G401 (cell line): ENCODE measurements around the gene CYP19A1. TPM values are rescaled to one million over a fixed set of nuclear protein-coding genes. Genes with fewer than 3 reads are reported as not detected.

Source experiments
- DNase-seq: peaks from one replicate; pipeline ENCODE4 v3.0.0-alpha.2; 2015; ENCODE audit warnings: low spot score
- in situ Hi-C: cut with HindIII; loops from 2 replicates; pipeline ENCODE4 v1.10.0; 2016; ENCODE audit warnings: low sequenced_read_pairs, mixed read lengths
- total RNA-seq: library from RNA; depleted of rRNA; stranded (reverse); fragments of >200 nt; shearing (Covaris generic); gene quantifications from 2 replicates; pipeline ENCODE4 v1.2.3, GENCODE V29; 2014

The CYP19A1 gene
- total RNA-seq, 1 experiment from 2014 or later = not detected

- in situ Hi-C loops = no loop called here
- DNase-seq = no peak
Measured at GRCh38 chr15:51366071-51366470, 27.7 kb upstream of the CYP19A1 start.

GRCh38 chr15:51365417-51365816 lies 27.0 kb upstream of the CYP19A1 start:
- in situ Hi-C loops = no loop called here

GRCh38 chr15:51363383-51363782 lies 25.0 kb upstream of the CYP19A1 start:
- no peak for DNase-seq
- in situ Hi-C loops = no loop called here

More at GRCh38 chr15:51365417-51365816, 27.0 kb upstream of the CYP19A1 start:
- DNase-seq = no peak

GRCh38 chr15:51359981-51360380 lies 21.6 kb upstream of the CYP19A1 start:
- no peak for DNase-seq
- in situ Hi-C loops = no loop called here

GRCh38 chr15:51356983-51357382 lies 18.6 kb upstream of the CYP19A1 start:
- no peak for DNase-seq
- in situ Hi-C loops = no loop called here

- in situ Hi-C loops = no loop called here
- no peak for DNase-seq
Measured at GRCh38 chr15:51356147-51356546, 17.8 kb upstream of the CYP19A1 start.

GRCh38 chr15:51355096-51355495 lies 16.7 kb upstream of the CYP19A1 start:
- DNase-seq = no peak
- in situ Hi-C loops = no loop called here

- no peak for DNase-seq
- in situ Hi-C loops = no loop called here
Measured at GRCh38 chr15:51353976-51354375, 15.6 kb upstream of the CYP19A1 start.

- no peak for DNase-seq
- in situ Hi-C loops = no loop called here
Measured at GRCh38 chr15:51350723-51351122, 12.3 kb upstream of the CYP19A1 start.

- in situ Hi-C loops = no loop called here
- DNase-seq = no peak
Measured at GRCh38 chr15:51349156-51349844, 10.9 kb upstream of the CYP19A1 start.

- in situ Hi-C loops = no loop called here
- no peak for DNase-seq
Measured at GRCh38 chr15:51348688-51349087, 10.3 kb upstream of the CYP19A1 start.

- no peak for DNase-seq
- in situ Hi-C loops = no loop called here
Measured at GRCh38 chr15:51346136-51346535, 7.7 kb upstream of the CYP19A1 start.

GRCh38 chr15:51343466-51343865 lies 5.1 kb upstream of the CYP19A1 start:
- DNase-seq = no peak
- in situ Hi-C loops = no loop called here

- DNase-seq = peak; percentile 5
- in situ Hi-C loops = no loop called here
Measured at GRCh38 chr15:51342227-51342999, 4.0 kb upstream of the CYP19A1 start.

GRCh38 chr15:51341366-51342226 lies 3.2 kb upstream of the CYP19A1 start, which contains the start of gene GLDN:
Gene GLDN (plus strand): TSS chr15:51341655. CDS start chr15:51341685, 30 bp downstream.
- in situ Hi-C loops = no loop called here
- peak; percentile 9 for DNase-seq

GRCh38 chr15:51335538-51336410 lies 2.6 kb downstream of the CYP19A1 start:
- in situ Hi-C loops = no loop called here

GRCh38 chr15:51335087-51335486 lies 3.3 kb downstream of the CYP19A1 start:
- DNase-seq = no peak
- in situ Hi-C loops = no loop called here

More at GRCh38 chr15:51335538-51336410, 2.6 kb downstream of the CYP19A1 start:
- DNase-seq = peak; percentile 19

- in situ Hi-C loops = no loop called here
- DNase-seq = peak; percentile 80
Measured at GRCh38 chr15:51334011-51334451, 4.4 kb downstream of the CYP19A1 start.

GRCh38 chr15:51333571-51333970 lies 4.8 kb downstream of the CYP19A1 start:
- in situ Hi-C loops = no loop called here

More at GRCh38 chr15:51333571-51333970, 4.8 kb downstream of the CYP19A1 start:
- peak; percentile 88 for DNase-seq
